Spleen (tissue), 13 donors: ENCODE data around the gene DNAL4. TPM values are rescaled to one million over a fixed set of nuclear protein-coding genes. Genes with fewer than 3 reads are reported as not detected.

Experiments used
- DNase-seq: peaks from one replicate; pipeline ENCODE4 v3.0.0-alpha.2; 2020
- H3K27ac ChIP-seq, 8 donors: fragments of 200-600 bp; sonication (generic) in 7 of 8; 1 replicate in 4 of 8; 2 replicates in 4 of 8; pipeline versions ENCODE4 v1.5.0 to v1.8.0; 2016 to 2021; ENCODE audit warnings: inconsistent platforms in 4 of 8, mild to moderate bottlenecking in 4 of 8, moderate library complexity in 1 of 8
- H3K27me3 ChIP-seq, 7 donors: fragments of 200-600 bp; sonication (generic) in 6 of 7; replicated peaks in 1 of 7; 1 replicate in 4 of 7; 2 replicates in 3 of 7; pipeline versions ENCODE4 v1.5.0 to v1.8.0; 2016 to 2021; ENCODE audit warnings: inconsistent platforms in 3 of 7, mild to moderate bottlenecking in 1 of 7
- H3K36me3 ChIP-seq, 6 donors: fragments of 200-600 bp; sonication (generic) in 5 of 6; 1 replicate in 4 of 6; 2 replicates in 2 of 6; pipeline versions ENCODE4 v1.5.0 to v1.8.0; 2016 to 2021; ENCODE audit warnings: inconsistent platforms in 2 of 6
- H3K4me1 ChIP-seq, 6 donors: fragments of 200-600 bp; sonication (generic) in 5 of 6; 1 replicate in 3 of 6; 2 replicates in 3 of 6; pipeline versions ENCODE4 v1.5.0 to v1.8.0; 2016 to 2021; ENCODE audit warnings: inconsistent platforms in 3 of 6
- H3K4me3 ChIP-seq, 8 donors: fragments of 200-600 bp; sonication (generic) in 7 of 8; 1 replicate in 4 of 8; 2 replicates in 4 of 8; pipeline versions ENCODE4 v1.5.0 to v1.8.0; 2016 to 2021; ENCODE audit warnings: inconsistent platforms in 4 of 8, mild to moderate bottlenecking in 4 of 8, moderate library complexity in 2 of 8
- H3K9me3 ChIP-seq, 8 donors: fragments of 200-600 bp; sonication (generic) in 7 of 8; 1 replicate in 4 of 8; 2 replicates in 4 of 8; pipeline versions ENCODE4 v1.5.0 to v1.8.0; 2016 to 2021; ENCODE audit warnings: inconsistent platforms in 4 of 8
- CTCF ChIP-seq, 11 experiments: fragments of 200-600 bp in 7 of 11; fragments of 450-650 bp in 4 of 11; sonication (generic) in 4 of 11; IDR thresholded peaks in 8 of 11; conservative IDR thresholded peaks in 3 of 11; 1 replicate in 7 of 11; 2 replicates in 4 of 11; pipeline versions ENCODE4 v1.4.0 to v1.8.0; 2016 to 2021; ENCODE audit warnings: antibody characterized with exemption in 11 of 11, inconsistent platforms in 4 of 11, mild to moderate bottlenecking in 1 of 11
- POLR2A ChIP-seq, 3 donors: fragments of 450-650 bp; IDR thresholded peaks; one replicate each; pipeline ENCODE4 v1.5.1; 2017; ENCODE audit warnings: antibody characterized with exemption in 3 of 3, mild to moderate bottlenecking in 1 of 3
- POLR2AphosphoS5 ChIP-seq, 3 donors: sonication (generic); formaldehyde crosslinking; IDR thresholded peaks; one replicate each; pipeline ENCODE4 v1.5.1; 2017; ENCODE audit warnings: antibody characterized with exemption in 3 of 3
- WGBS, 5 donors: extraction: QIAGEN DNeasy Blood & Tissue Kit in 3 of 5; methylation state at CpG; one replicate each; pipeline versions ENCODE4 v1.1.5 to v1.1.7; 2013 to 2018; 5-methylcytosine and 5-hydroxymethylcytosine counted together
- intact Hi-C: fragments of 100-400 bp; cut with DNase I; formaldehyde crosslinking; loops from one replicate; pipeline ENCODE4 v1.15.0; 2023; ENCODE audit warnings: low total_unique reads
- long read RNA-seq, 2 donors: transcript quantifications; one replicate each; lab custom pipeline, GENCODE V29; 2026
- polyA plus RNA-seq, 3 donors: library from polyadenylated mRNA; stranded (reverse); fragments of 200-250 nt; gene quantifications; one replicate each; pipeline ENCODE4 v1.2.1, GENCODE V29; 2013
- total RNA-seq, 7 donors: library from RNA; depleted of rRNA in 3 of 7; stranded (reverse); fragments of >200 nt in 3 of 7; fragmentation: NEBNext Ultra II Directional in 4 of 7; extraction: Animal tissue kit (Norgen Biotek cat#: 25700) in 4 of 7; gene quantifications; one replicate each; pipeline versions ENCODE4 v1.1.0 to v1.2.1, GENCODE V29; 2016 to 2021
- donor health status: healthy with polysubstance abuse.
- donor health status: DM: no; HTN: no; CAD: no; lungs with moderate emphysema.
- donor health status: DM: no; HTN: no; CAD: no.
- donor health status: Bipolar disorder and iron deficiency.
- donor health status: healthy.
- donor health status: DM: no; HTN: no; CAD: no.
- donor health status: DM: yes; HTN: yes; CAD: no.

DNAL4 gene, protein sequence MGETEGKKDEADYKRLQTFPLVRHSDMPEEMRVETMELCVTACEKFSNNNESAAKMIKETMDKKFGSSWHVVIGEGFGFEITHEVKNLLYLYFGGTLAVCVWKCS
- 10 to 100 TPM; 10.4 to 17.6 (median 13.9) TPM for total RNA-seq
- polyA plus RNA-seq, result 10 to 100 TPM in 2 of 3 donors, 1 to 10 TPM in 1; 8.6 to 16.2 (median 10.6) TPM
- long read RNA-seq, donor 1, transcript DNAL4-201 (4 exons, 1,504 nt), result major isoform, 6 of 6 reads
- long read RNA-seq, donor 1, partial matches to known transcripts, result 0 of 6 reads
- long read RNA-seq, donor 1, other reads (novel, unspliced or antisense), result 0 of 6 reads
- long read RNA-seq, donor 2, partial matches to known transcripts, result 15 of 20 reads
- long read RNA-seq, donor 2, other reads (novel, unspliced or antisense), result 0 of 20 reads

- TF ChIP-seq POLR2A (IDR thresholded peaks at IDR 0.05) (no peak), CTCF (IDR thresholded peaks at IDR 0.05 in 8 of 11, conservative IDR thresholded peaks at IDR 0.05 in 3 of 11) (peak in 3 of 11 experiments; percentile 6 to 21 (median 16)), POLR2AphosphoS5 (IDR thresholded peaks at IDR 0.05) (peak; percentile 63 to 79 (median 68))
- Histone ChIP-seq H3K4me3 (peak within 1 kb of the TSS; percentile 87 to 99 (median 91)), H3K36me3 (peaks cover 0 to 16% (median 7%) of the 10 kb centered on the region in 6 donors), H3K4me1 (peaks cover 7 to 29% (median 22%) of the 10 kb centered on the region in 6 donors), H3K9me3 (peaks cover 0 to under 1% (median 0%) of the 10 kb centered on the region in 8 donors), H3K27ac (peak within 1 kb of the TSS; percentile 9 to 90 (median 80)), H3K27me3 (peaks cover 0 to 21% (median 0%) of the 10 kb centered on the region in 7 donors)
- peak; percentile 96 for DNase-seq
- intact Hi-C loops, result no loop called here
- WGBS, 5 donors, result 0 to 1% (median 1%) methylated on average over 30 to 47 of the region's 47 CpGs
Observed at GRCh38 chr22:38793721-38794466, at the start of gene DNAL4. Gene DNAL4 (minus strand): TSS chr22:38794143. CDS start chr22:38782731, 11,412 bp downstream.

- peak overlapping the region in 5 of 8 donors; percentile 38 to 71 (median 61) for H3K27ac ChIP-seq
- peaks cover 0 to 63% (median 23%) of the 10 kb centered on the region in 7 donors for H3K27me3 ChIP-seq
- no peaks in the 10 kb centered on the region for H3K9me3 ChIP-seq
- intact Hi-C loops, result no loop called here
- peak in 7 of 11 experiments; percentile 21 to 59 (median 44) for TF ChIP-seq CTCF (IDR thresholded peaks at IDR 0.05 in 8 of 11, conservative IDR thresholded peaks at IDR 0.05 in 3 of 11)
- TF ChIP-seq POLR2A (IDR thresholded peaks at IDR 0.05), result no peak
- TF ChIP-seq POLR2AphosphoS5 (IDR thresholded peaks at IDR 0.05), result peak; percentile 16 to 47 (median 33)
- H3K36me3 ChIP-seq, result no peaks in the 10 kb centered on the region
- peaks cover 8 to 33% (median 17%) of the 10 kb centered on the region in 6 donors for H3K4me1 ChIP-seq
- 0 to 2% (median 1%) methylated on average over 13 to 68 of the region's 68 CpGs for WGBS, 5 donors
- peak overlapping the region; percentile 34 to 74 (median 44) for H3K4me3 ChIP-seq
- DNase-seq, result peak; percentile 89
Observed at GRCh38 chr22:38843201-38843656, 49.3 kb upstream of the DNAL4 start.

GRCh38 chr22:38842512-38843200, 48.7 kb upstream of the DNAL4 start:
- no peaks in the 10 kb centered on the region for H3K36me3 ChIP-seq
- no peak for TF ChIP-seq CTCF (IDR thresholded peaks at IDR 0.05 in 8 of 11, conservative IDR thresholded peaks at IDR 0.05 in 3 of 11)
- TF ChIP-seq POLR2A (IDR thresholded peaks at IDR 0.05), result no peak
- no peak for TF ChIP-seq POLR2AphosphoS5 (IDR thresholded peaks at IDR 0.05)
- H3K4me3 ChIP-seq, result peak overlapping the region; percentile 34 to 74 (median 44)
- no peaks in the 10 kb centered on the region for H3K9me3 ChIP-seq
- intact Hi-C loops, result no loop called here
- WGBS, 5 donors, result 27 to 40% (median 30%) methylated on average over 22 to 34 of the region's 34 CpGs
- H3K27me3 ChIP-seq, result peaks cover 0 to 67% (median 23%) of the 10 kb centered on the region in 7 donors
- peak overlapping the region in 5 of 8 donors; percentile 38 to 71 (median 61) for H3K27ac ChIP-seq
- H3K4me1 ChIP-seq, result peaks cover 8 to 33% (median 17%) of the 10 kb centered on the region in 6 donors
- DNase-seq, result no peak
